SK-N-SH (cell line): ENCODE measurements around the gene POLR3H.

Source experiments
- CHD2 ChIP-seq: fragments of 150-350 bp; IDR thresholded peaks from 2 replicates; pipeline ENCODE4 v1.6.1; 2018; ENCODE audit warnings: low read length; ENCODE audit not compliant: partially characterized antibody
- EP300 ChIP-seq, 2 experiments: IDR thresholded peaks; 2 replicates each; pipeline versions ENCODE4 v1.4.0 to v1.6.1; 2012; ENCODE audit warnings: borderline replicate concordance in 1 of 2, low read depth in 1 of 2, low read length in 1 of 2
- EZH2phosphoT487 ChIP-seq: fragments of 200-600 bp; sonication (generic); IDR thresholded peaks from 2 replicates; pipeline ENCODE4 v1.6.1; 2017; ENCODE audit warnings: low read depth, mixed run types, mild to moderate bottlenecking, antibody characterized with exemption, moderate library complexity, borderline replicate concordance
- MXI1 ChIP-seq: IDR thresholded peaks from 2 replicates; pipeline ENCODE4 v1.6.1; 2012; ENCODE audit warnings: mild to moderate bottlenecking, low read depth, low read length, improper control_type of control experiment
- POLR2AphosphoS5 ChIP-seq: IDR thresholded peaks from 2 replicates; pipeline ENCODE4 v1.6.1; 2012; ENCODE audit warnings: low read depth, low read length
- RFX5 ChIP-seq: IDR thresholded peaks from 2 replicates; pipeline ENCODE4 v1.6.1; 2012; ENCODE audit warnings: mild to moderate bottlenecking, improper control_type of control experiment, low read length
- SMC3 ChIP-seq: IDR thresholded peaks from 2 replicates; pipeline ENCODE4 v1.6.1; 2012; ENCODE audit warnings: low read depth, low read length, improper control_type of control experiment
- TF ChIP-seq, protein P1 (sequence below): fragments of 200-600 bp; sonication (generic); IDR thresholded peaks from 2 replicates; pipeline ENCODE4 v1.6.1; 2017; ENCODE audit warnings: antibody characterized with exemption, mild to moderate bottlenecking, moderate library complexity
- TF ChIP-seq, protein P2 (sequence below): IDR thresholded peaks from 2 replicates; pipeline ENCODE4 v1.4.0; 2012; ENCODE audit warnings: low read depth, borderline replicate concordance
- TF ChIP-seq, protein P3 (sequence below): IDR thresholded peaks from 2 replicates; pipeline ENCODE4 v1.6.1; 2012; ENCODE audit warnings: mild to moderate bottlenecking, low read depth, low read length, moderate library complexity

DNA sequence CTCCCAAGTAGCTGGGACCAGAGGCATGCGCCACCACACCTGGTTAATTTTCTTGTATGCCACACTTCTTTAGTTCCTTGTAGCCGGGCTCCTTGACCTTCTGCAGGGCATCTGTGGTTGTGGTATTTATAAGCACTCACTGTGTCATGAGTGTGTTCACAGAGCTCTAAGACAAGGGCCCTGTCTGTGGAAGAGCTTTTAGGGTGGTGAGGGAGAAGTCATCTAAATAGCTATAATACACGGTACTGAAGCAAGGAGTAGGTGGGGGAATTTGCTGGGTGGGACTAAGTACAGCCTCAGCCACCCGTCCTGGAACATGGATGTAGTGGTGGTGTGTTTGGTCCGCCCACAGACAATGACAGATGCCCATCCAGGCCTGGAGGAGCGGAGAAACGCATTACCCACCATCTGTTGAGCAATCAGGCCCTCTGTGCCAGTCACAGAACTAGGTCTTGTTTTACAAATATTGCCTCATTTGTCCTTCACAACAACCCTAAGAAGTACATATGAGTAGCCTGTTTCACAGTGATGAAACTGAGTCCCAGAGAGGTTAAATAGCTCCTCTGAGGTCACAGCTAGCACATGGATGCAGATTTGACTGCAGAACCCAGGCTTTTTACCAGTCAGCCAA lies 65.3 kb downstream of the POLR3H start:
- TF ChIP-seq CHD2 = no peak
- TF ChIP-seq, protein P1, sequence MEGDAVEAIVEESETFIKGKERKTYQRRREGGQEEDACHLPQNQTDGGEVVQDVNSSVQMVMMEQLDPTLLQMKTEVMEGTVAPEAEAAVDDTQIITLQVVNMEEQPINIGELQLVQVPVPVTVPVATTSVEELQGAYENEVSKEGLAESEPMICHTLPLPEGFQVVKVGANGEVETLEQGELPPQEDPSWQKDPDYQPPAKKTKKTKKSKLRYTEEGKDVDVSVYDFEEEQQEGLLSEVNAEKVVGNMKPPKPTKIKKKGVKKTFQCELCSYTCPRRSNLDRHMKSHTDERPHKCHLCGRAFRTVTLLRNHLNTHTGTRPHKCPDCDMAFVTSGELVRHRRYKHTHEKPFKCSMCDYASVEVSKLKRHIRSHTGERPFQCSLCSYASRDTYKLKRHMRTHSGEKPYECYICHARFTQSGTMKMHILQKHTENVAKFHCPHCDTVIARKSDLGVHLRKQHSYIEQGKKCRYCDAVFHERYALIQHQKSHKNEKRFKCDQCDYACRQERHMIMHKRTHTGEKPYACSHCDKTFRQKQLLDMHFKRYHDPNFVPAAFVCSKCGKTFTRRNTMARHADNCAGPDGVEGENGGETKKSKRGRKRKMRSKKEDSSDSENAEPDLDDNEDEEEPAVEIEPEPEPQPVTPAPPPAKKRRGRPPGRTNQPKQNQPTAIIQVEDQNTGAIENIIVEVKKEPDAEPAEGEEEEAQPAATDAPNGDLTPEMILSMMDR = no peak
- TF ChIP-seq POLR2AphosphoS5 = no peak
- TF ChIP-seq, protein P2, sequence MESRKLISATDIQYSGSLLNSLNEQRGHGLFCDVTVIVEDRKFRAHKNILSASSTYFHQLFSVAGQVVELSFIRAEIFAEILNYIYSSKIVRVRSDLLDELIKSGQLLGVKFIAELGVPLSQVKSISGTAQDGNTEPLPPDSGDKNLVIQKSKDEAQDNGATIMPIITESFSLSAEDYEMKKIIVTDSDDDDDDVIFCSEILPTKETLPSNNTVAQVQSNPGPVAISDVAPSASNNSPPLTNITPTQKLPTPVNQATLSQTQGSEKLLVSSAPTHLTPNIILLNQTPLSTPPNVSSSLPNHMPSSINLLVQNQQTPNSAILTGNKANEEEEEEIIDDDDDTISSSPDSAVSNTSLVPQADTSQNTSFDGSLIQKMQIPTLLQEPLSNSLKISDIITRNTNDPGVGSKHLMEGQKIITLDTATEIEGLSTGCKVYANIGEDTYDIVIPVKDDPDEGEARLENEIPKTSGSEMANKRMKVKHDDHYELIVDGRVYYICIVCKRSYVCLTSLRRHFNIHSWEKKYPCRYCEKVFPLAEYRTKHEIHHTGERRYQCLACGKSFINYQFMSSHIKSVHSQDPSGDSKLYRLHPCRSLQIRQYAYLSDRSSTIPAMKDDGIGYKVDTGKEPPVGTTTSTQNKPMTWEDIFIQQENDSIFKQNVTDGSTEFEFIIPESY = no peak
- no peak for TF ChIP-seq RFX5
- TF ChIP-seq, protein P3, sequence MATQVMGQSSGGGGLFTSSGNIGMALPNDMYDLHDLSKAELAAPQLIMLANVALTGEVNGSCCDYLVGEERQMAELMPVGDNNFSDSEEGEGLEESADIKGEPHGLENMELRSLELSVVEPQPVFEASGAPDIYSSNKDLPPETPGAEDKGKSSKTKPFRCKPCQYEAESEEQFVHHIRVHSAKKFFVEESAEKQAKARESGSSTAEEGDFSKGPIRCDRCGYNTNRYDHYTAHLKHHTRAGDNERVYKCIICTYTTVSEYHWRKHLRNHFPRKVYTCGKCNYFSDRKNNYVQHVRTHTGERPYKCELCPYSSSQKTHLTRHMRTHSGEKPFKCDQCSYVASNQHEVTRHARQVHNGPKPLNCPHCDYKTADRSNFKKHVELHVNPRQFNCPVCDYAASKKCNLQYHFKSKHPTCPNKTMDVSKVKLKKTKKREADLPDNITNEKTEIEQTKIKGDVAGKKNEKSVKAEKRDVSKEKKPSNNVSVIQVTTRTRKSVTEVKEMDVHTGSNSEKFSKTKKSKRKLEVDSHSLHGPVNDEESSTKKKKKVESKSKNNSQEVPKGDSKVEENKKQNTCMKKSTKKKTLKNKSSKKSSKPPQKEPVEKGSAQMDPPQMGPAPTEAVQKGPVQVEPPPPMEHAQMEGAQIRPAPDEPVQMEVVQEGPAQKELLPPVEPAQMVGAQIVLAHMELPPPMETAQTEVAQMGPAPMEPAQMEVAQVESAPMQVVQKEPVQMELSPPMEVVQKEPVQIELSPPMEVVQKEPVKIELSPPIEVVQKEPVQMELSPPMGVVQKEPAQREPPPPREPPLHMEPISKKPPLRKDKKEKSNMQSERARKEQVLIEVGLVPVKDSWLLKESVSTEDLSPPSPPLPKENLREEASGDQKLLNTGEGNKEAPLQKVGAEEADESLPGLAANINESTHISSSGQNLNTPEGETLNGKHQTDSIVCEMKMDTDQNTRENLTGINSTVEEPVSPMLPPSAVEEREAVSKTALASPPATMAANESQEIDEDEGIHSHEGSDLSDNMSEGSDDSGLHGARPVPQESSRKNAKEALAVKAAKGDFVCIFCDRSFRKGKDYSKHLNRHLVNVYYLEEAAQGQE = no peak
- no peak for TF ChIP-seq MXI1
- no peak for TF ChIP-seq SMC3
- no peak for TF ChIP-seq EP300 (IDR thresholded peaks at IDR 0.05; ENCODE audit: borderline replicate concordance in 1 of 2, low read depth in 1 of 2, low read length in 1 of 2)
- no peak for TF ChIP-seq EZH2phosphoT487
